OCI-LY1 (cell line): ENCODE data around the gene ARL15.

Source experiments
- H2AFZ ChIP-seq: fragments of 200-600 bp; sonication (generic), shearing (Covaris generic); 2 replicates; pipeline ENCODE4 v1.6.0; 2014; ENCODE audit warnings: antibody characterized with exemption, mild to moderate bottlenecking, low read length
- H3F3A ChIP-seq: fragments of 200-600 bp; sonication (generic), shearing (Covaris generic); 2 replicates; pipeline ENCODE4 v1.6.0; 2014; ENCODE audit warnings: mild to moderate bottlenecking, antibody characterized with exemption, low read length, moderate library complexity; ENCODE audit not compliant: insufficient read depth
- H3K27ac ChIP-seq: fragments of 200-600 bp; sonication (generic); 2 replicates; pipeline ENCODE4 v1.5.1; 2014; ENCODE audit warnings: low read length, mixed run types, mild to moderate bottlenecking, low read depth; ENCODE audit not compliant: poor library complexity, severe bottlenecking
- H3K27me3 ChIP-seq: fragments of 200-600 bp; sonication (generic); 2 replicates; pipeline ENCODE4 v1.6.0; 2014; ENCODE audit warnings: antibody characterized with exemption, mild to moderate bottlenecking, low read length, moderate library complexity; ENCODE audit not compliant: insufficient read depth
- H3K36me3 ChIP-seq: fragments of 200-600 bp; sonication (generic); 2 replicates; pipeline ENCODE4 v1.6.1; 2014; ENCODE audit warnings: mild to moderate bottlenecking, antibody characterized with exemption, low read length, moderate library complexity, mixed read lengths; ENCODE audit not compliant: insufficient read depth
- H3K4me1 ChIP-seq: fragments of 200-600 bp; sonication (generic); 2 replicates; pipeline ENCODE4 v1.5.1; 2014; ENCODE audit warnings: mild to moderate bottlenecking, low read length, moderate library complexity; ENCODE audit not compliant: insufficient read depth, severe bottlenecking
- H3K4me2 ChIP-seq: fragments of 200-600 bp; sonication (generic), shearing (Covaris generic); 2 replicates; pipeline ENCODE4 v1.6.1; 2014; ENCODE audit warnings: low read length
- H3K4me3 ChIP-seq: fragments of 200-600 bp; sonication (generic); 2 replicates; pipeline ENCODE4 v1.5.1; 2014; ENCODE audit warnings: low read length, low read depth, mild to moderate bottlenecking, mixed read lengths; ENCODE audit not compliant: poor library complexity, severe bottlenecking
- H3K79me2 ChIP-seq: fragments of 200-600 bp; shearing (Covaris generic); 2 replicates; pipeline ENCODE4 v1.6.1; 2016; ENCODE audit warnings: mixed run types, low read length, mixed read lengths; ENCODE audit not compliant: insufficient read depth
- H3K9ac ChIP-seq: fragments of 200-600 bp; sonication (generic), shearing (Covaris generic); 2 replicates; pipeline ENCODE4 v1.6.1; 2014; ENCODE audit warnings: mild to moderate bottlenecking, low read length, mixed read lengths
- H3K9me2 ChIP-seq: fragments of 200-600 bp; sonication (generic), shearing (Covaris generic); 2 replicates; pipeline ENCODE4 v1.6.1; 2014; ENCODE audit warnings: low read depth, mild to moderate bottlenecking, low read length, mixed read lengths
- H3K9me3 ChIP-seq: fragments of 200-600 bp; shearing (Covaris generic); 2 replicates; pipeline ENCODE4 v1.6.1; 2014; ENCODE audit warnings: low read length, mixed read lengths
- H4K20me1 ChIP-seq: fragments of 200-600 bp; sonication (generic), shearing (Covaris generic); 2 replicates; pipeline ENCODE4 v1.6.0; 2016; ENCODE audit warnings: mild to moderate bottlenecking, low read length; ENCODE audit not compliant: insufficient read depth
- CTCF ChIP-seq: fragments of 200-600 bp; sonication (generic), shearing (Covaris generic); IDR thresholded peaks from 2 replicates; pipeline ENCODE4 v1.5.1; 2017; ENCODE audit warnings: mild to moderate bottlenecking, antibody characterized with exemption, low read length, moderate library complexity, mixed read lengths
- EZH2 ChIP-seq: fragments of 200-600 bp; sonication (generic), shearing (Covaris generic); IDR thresholded peaks from 2 replicates; pipeline ENCODE4 v1.8.0; 2017; ENCODE audit warnings: borderline replicate concordance, mixed run types, mild to moderate bottlenecking, antibody characterized with exemption, low read length, moderate library complexity, mixed read lengths

The ARL15 gene

GRCh38 chr5:54243483-54244080 is 66.8 kb downstream of the ARL15 start:
- Histone ChIP-seq H3K4me1 (no peaks in the 10 kb centered on the region), H4K20me1 (no peaks in the 10 kb centered on the region), H3K79me2 (no peaks in the 10 kb centered on the region), H3K4me3 (no peak overlapping the region), H3K27ac (no peak overlapping the region), H3K9ac (no peak overlapping the region), H3K9me3 (no peaks in the 10 kb centered on the region), H3F3A (no peaks in the 10 kb centered on the region), H3K4me2 (no peak overlapping the region), H3K27me3 (no peaks in the 10 kb centered on the region), H3K9me2 (no peaks in the 10 kb centered on the region), H2AFZ (no peak overlapping the region), H3K36me3 (no peaks in the 10 kb centered on the region)
- TF ChIP-seq CTCF (peak; percentile 75), EZH2 (no peak)

DNA sequence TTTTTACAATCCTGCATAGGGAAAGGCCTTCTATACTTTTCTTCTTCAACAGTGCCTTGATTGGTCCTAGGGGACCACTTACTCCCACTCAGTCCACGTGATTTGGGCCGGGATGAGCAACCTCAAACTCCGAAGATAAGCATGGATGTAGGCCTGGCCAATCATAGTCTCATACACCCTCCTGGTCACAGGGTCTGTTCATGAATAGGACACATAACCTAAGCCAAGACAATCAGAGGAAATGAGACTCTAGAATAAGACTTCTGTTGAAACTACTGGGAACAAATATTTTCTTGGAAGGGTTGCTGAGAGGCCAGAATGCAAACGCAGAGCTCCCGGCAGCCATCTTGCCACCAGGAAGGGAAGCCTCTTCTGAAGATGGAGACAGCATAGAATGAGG is 68.1 kb downstream of the ARL15 start:
- no peaks in the 10 kb centered on the region for H3K9me3 ChIP-seq
- no peak overlapping the region for H3K4me2 ChIP-seq
- H2AFZ ChIP-seq, result no peak overlapping the region
- H3K27me3 ChIP-seq, result no peaks in the 10 kb centered on the region
- no peaks in the 10 kb centered on the region for H4K20me1 ChIP-seq
- H3K9me2 ChIP-seq, result no peaks in the 10 kb centered on the region
- H3K36me3 ChIP-seq, result no peaks in the 10 kb centered on the region
- no peaks in the 10 kb centered on the region for H3F3A ChIP-seq
- no peak overlapping the region for H3K4me3 ChIP-seq
- H3K9ac ChIP-seq, result no peak overlapping the region
- H3K4me1 ChIP-seq, result no peaks in the 10 kb centered on the region
- H3K27ac ChIP-seq, result no peak overlapping the region
- no peaks in the 10 kb centered on the region for H3K79me2 ChIP-seq
- TF ChIP-seq EZH2, result no peak
- TF ChIP-seq CTCF, result no peak

DNA sequence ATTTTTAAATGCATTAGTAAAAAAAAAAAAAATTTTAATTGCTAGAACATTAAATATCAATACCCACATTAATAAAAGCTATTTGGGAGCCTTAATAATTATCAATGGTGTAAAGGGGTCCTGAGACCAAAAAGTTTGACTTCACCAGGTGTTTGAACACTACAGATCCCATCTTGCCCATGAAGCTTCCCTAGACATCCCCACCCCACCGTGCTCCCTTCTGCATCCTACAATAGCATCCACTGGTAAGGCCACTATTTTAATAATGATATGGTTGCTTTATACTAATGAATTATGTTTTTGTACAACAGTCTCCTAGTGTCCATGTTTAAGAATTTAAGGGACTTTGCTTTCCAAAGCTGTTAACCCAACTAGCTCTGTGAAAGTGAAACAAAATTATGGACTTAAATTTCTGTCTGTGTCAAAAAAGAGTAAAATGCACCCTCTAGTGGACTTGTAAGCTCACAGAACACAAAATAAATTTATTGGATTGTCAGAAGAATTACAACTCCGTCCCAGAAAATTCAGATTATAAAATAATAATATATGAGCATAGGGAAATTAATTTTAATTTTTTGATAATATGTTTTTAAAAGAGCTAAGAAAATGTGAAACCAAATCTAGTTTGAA is 76.0 kb downstream of the ARL15 start:
- H3K9me2 ChIP-seq, result no peaks in the 10 kb centered on the region
- H3K27me3 ChIP-seq, result no peaks in the 10 kb centered on the region; the same call in 1 of the 2 replicates
- no peak overlapping the region for H3K27ac ChIP-seq
- peak; percentile 62 for TF ChIP-seq CTCF
- TF ChIP-seq EZH2, result no peak
- H3F3A ChIP-seq, result no peaks in the 10 kb centered on the region
- no peak overlapping the region for H2AFZ ChIP-seq
- no peaks in the 10 kb centered on the region for H3K4me1 ChIP-seq
- H3K9ac ChIP-seq, result no peak overlapping the region
- H3K4me3 ChIP-seq, result no peak overlapping the region
- no peaks in the 10 kb centered on the region for H4K20me1 ChIP-seq
- H3K9me3 ChIP-seq, result no peaks in the 10 kb centered on the region
- H3K4me2 ChIP-seq, result peak overlapping the region; percentile 10; the same call in 1 of the 2 replicates
- H3K79me2 ChIP-seq, result no peaks in the 10 kb centered on the region
- no peaks in the 10 kb centered on the region for H3K36me3 ChIP-seq
